ENCODE data around the gene ARHGAP5.

ARHGAP5 gene

GRCh38 chr14:32054536-32054935 lies 22.6 kb upstream of the ARHGAP5 start:
- H3K9me3 ChIP-seq (ENCODE audit: control insufficient read depth, low read depth, low read length): no peaks in the 10 kb centered on the region
- H3K9ac ChIP-seq (ENCODE audit: low read length): no peak overlapping the region
- H3K27ac ChIP-seq (ENCODE audit: low read length): no peak overlapping the region
- no peaks in the 10 kb centered on the region for H3K36me3 ChIP-seq (ENCODE audit: control insufficient read depth, low read depth, low read length)
- no peak overlapping the region for H3K4me3 ChIP-seq (ENCODE audit: low read length)
- peaks cover 6% of the 10 kb centered on the region for H3K4me1 ChIP-seq (ENCODE audit: control insufficient read depth, low read depth, low read length)
- H3K27me3 ChIP-seq (ENCODE audit: control insufficient read depth, insufficient read depth, low read length): no peaks in the 10 kb centered on the region

DNA sequence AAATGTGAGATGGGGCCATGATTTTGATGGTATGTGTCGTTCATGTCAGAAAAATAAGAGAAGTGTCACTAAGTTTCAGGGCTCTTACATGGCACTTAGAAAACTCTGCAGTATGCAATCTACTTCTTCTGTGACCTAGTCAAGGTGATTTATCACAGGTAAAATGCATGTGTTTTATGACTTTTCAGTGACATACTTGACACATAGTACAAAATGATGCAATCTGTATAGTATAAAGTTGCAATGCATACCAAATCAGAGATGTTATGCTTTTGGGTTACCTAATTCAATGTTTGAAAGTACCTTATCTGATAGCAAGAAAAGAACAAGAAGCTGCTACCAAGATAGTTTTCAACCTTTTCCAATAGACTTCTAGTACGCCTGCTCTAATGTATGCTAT lies 21.9 kb upstream of the ARHGAP5 start:
- no peak overlapping the region for H3K4me3 ChIP-seq (ENCODE audit: low read length)
- H3K27me3 ChIP-seq (ENCODE audit: control insufficient read depth, insufficient read depth, low read length): no peaks in the 10 kb centered on the region
- no peaks in the 10 kb centered on the region for H3K9me3 ChIP-seq (ENCODE audit: control insufficient read depth, low read depth, low read length)
- H3K27ac ChIP-seq (ENCODE audit: low read length): no peak overlapping the region
- H3K9ac ChIP-seq (ENCODE audit: low read length): no peak overlapping the region
- H3K36me3 ChIP-seq (ENCODE audit: control insufficient read depth, low read depth, low read length): no peaks in the 10 kb centered on the region
- peaks cover 7% of the 10 kb centered on the region for H3K4me1 ChIP-seq (ENCODE audit: control insufficient read depth, low read depth, low read length)

GRCh38 chr14:32059702-32060101 lies 17.4 kb upstream of the ARHGAP5 start:
- Histone ChIP-seq H3K9me3 (ENCODE audit: control insufficient read depth, low read depth, low read length) (no peaks in the 10 kb centered on the region), H3K27me3 (ENCODE audit: control insufficient read depth, insufficient read depth, low read length) (no peaks in the 10 kb centered on the region), H3K4me1 (ENCODE audit: control insufficient read depth, low read depth, low read length) (peaks cover 7% of the 10 kb centered on the region), H3K9ac (ENCODE audit: low read length) (no peak overlapping the region), H3K4me3 (ENCODE audit: low read length) (no peak overlapping the region), H3K36me3 (ENCODE audit: control insufficient read depth, low read depth, low read length) (no peaks in the 10 kb centered on the region), H3K27ac (ENCODE audit: low read length) (no peak overlapping the region)

- Histone ChIP-seq H3K4me1 (ENCODE audit: control insufficient read depth, low read depth, low read length) (no peaks in the 10 kb centered on the region), H3K9me3 (ENCODE audit: control insufficient read depth, low read depth, low read length) (no peaks in the 10 kb centered on the region), H3K27me3 (ENCODE audit: control insufficient read depth, insufficient read depth, low read length) (no peaks in the 10 kb centered on the region), H3K4me3 (ENCODE audit: low read length) (no peak overlapping the region), H3K36me3 (ENCODE audit: control insufficient read depth, low read depth, low read length) (no peaks in the 10 kb centered on the region), H3K27ac (ENCODE audit: low read length) (no peak overlapping the region), H3K9ac (ENCODE audit: low read length) (no peak overlapping the region)
Observed at GRCh38 chr14:32064931-32065330, 12.2 kb upstream of the ARHGAP5 start.

- Histone ChIP-seq H3K4me1 (ENCODE audit: control insufficient read depth, low read depth, low read length) (no peaks in the 10 kb centered on the region), H3K4me3 (ENCODE audit: low read length) (no peak overlapping the region), H3K36me3 (ENCODE audit: control insufficient read depth, low read depth, low read length) (no peaks in the 10 kb centered on the region), H3K9me3 (ENCODE audit: control insufficient read depth, low read depth, low read length) (no peaks in the 10 kb centered on the region), H3K9ac (ENCODE audit: low read length) (no peak overlapping the region), H3K27ac (ENCODE audit: low read length) (no peak overlapping the region), H3K27me3 (ENCODE audit: control insufficient read depth, insufficient read depth, low read length) (no peaks in the 10 kb centered on the region)
Observed at GRCh38 chr14:32068708-32069107, 8.4 kb upstream of the ARHGAP5 start.

DNA sequence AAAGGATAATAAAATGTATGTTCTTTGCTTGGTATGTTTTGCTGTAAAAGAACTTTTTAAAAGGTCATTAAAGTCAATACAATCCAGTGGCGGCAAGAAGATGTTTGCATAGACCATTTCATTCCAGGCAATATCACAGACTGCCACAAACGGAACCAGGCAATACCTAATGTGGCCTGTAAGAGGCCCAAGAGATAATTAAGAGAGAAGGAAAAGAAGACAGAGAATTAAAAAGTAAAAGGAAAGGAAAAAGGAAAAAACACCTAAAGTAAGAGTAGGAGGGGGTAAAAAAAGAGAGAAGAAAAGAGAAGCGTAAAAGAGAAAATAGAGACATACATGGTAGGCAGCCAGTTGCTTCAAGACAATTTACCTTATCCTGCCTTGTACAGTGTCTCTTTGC lies 6.8 kb upstream of the ARHGAP5 start:
- H3K36me3 ChIP-seq (ENCODE audit: control insufficient read depth, low read depth, low read length): no peaks in the 10 kb centered on the region
- no peak overlapping the region for H3K4me3 ChIP-seq (ENCODE audit: low read length)
- no peak overlapping the region for H3K9ac ChIP-seq (ENCODE audit: low read length)
- peaks cover 11% of the 10 kb centered on the region for H3K4me1 ChIP-seq (ENCODE audit: control insufficient read depth, low read depth, low read length)
- no peak overlapping the region for H3K27ac ChIP-seq (ENCODE audit: low read length)
- H3K27me3 ChIP-seq (ENCODE audit: control insufficient read depth, insufficient read depth, low read length): peaks cover 4% of the 10 kb centered on the region
- H3K9me3 ChIP-seq (ENCODE audit: control insufficient read depth, low read depth, low read length): no peaks in the 10 kb centered on the region

DNA sequence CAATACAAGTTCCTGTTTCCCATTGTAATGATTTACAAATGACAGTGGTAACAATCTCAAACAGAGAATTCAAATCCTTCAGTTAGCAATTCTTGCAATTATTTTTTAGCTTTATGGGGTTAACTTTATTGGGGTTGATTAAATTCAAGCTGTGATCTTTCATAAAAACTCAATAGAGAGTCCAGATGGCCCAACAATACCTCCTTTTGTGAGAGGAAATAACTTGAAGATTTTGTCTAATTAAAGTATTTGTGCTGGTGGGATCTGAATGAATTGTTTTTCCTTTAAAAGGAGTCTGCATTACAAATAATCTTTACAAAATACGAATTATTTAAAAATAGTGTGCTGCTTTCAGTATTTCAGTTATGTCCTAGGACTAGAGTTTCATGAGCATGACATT lies 4.4 kb upstream of the ARHGAP5 start:
- peaks cover 4% of the 10 kb centered on the region for H3K27me3 ChIP-seq (ENCODE audit: control insufficient read depth, insufficient read depth, low read length)
- no peak overlapping the region for H3K27ac ChIP-seq (ENCODE audit: low read length)
- peaks cover 12% of the 10 kb centered on the region for H3K4me1 ChIP-seq (ENCODE audit: control insufficient read depth, low read depth, low read length)
- no peaks in the 10 kb centered on the region for H3K36me3 ChIP-seq (ENCODE audit: control insufficient read depth, low read depth, low read length)
- H3K9me3 ChIP-seq (ENCODE audit: control insufficient read depth, low read depth, low read length): no peaks in the 10 kb centered on the region
- H3K4me3 ChIP-seq (ENCODE audit: low read length): no peak overlapping the region
- H3K9ac ChIP-seq (ENCODE audit: low read length): no peak overlapping the region

DNA sequence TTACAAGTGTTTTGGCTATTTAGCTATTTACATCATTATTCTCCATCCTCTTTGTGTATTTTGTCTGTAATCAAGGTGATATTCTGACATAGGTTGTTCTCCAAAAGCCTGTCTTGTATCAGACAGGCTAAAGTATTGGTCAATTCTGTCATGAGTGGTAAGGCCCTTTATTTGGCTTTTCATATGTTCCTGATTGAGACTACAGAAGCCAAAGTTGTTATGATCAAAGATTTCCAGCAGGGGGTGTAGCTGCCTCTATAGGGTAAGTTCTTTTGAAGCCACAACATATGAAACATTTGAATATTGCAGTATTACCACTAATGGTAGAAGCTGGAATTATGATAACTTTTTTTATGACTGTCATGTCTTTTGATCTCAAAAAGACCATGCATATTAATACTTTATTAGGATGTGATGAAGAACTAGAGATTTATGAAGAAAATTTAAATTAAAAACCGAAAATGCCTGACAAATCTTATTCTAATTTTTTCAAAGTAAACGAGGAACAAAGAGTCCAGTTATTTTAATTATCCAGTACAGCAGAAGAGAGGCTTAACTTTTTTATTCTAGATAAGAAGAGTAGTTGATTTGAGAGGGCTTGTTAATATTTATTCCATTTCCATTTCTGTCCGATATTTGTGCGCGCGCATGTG lies 3.4 kb upstream of the ARHGAP5 start:
- Histone ChIP-seq H3K4me3 (ENCODE audit: low read length) (no peak overlapping the region), H3K4me1 (ENCODE audit: control insufficient read depth, low read depth, low read length) (peaks cover 14% of the 10 kb centered on the region), H3K9ac (ENCODE audit: low read length) (no peak overlapping the region), H3K27ac (ENCODE audit: low read length) (no peak overlapping the region), H3K36me3 (ENCODE audit: control insufficient read depth, low read depth, low read length) (no peaks in the 10 kb centered on the region), H3K27me3 (ENCODE audit: control insufficient read depth, insufficient read depth, low read length) (peaks cover 4% of the 10 kb centered on the region), H3K9me3 (ENCODE audit: control insufficient read depth, low read depth, low read length) (no peaks in the 10 kb centered on the region)

DNA sequence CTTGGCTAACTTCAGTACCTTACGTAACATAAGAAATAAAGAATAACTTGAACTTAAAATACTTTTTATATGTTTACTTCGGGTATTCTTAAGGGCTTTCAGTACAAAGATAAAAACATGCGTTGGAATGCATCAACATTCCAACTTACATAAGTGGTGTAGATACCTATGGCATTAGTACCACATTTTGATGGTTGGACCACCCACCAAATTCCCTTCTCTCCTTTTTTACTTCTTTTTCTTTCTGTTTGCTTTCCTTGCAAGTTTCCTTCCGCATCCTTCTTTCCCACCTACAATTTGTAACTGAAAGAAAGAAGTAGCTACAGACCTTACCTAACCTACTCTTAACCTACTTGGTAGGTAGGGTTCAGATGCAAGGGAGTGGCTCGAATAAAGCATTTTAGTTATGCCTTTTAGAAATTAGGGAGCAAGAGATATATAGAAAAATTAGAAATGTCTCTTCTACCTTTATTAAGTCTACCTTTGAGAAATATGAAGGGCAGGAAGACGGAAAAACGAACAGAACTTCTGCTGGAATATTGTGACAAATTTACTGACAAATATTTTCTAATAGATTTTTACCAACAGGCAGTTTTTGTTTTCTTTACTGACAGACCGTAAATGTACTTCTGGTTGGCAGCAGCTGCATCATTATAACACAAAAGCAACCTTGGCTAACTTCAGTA lies 2.1 kb upstream of the ARHGAP5 start:
- no peaks in the 10 kb centered on the region for H3K36me3 ChIP-seq (ENCODE audit: control insufficient read depth, low read depth, low read length)
- peaks cover 4% of the 10 kb centered on the region for H3K27me3 ChIP-seq (ENCODE audit: control insufficient read depth, insufficient read depth, low read length)
- H3K4me3 ChIP-seq (ENCODE audit: low read length): peak overlapping the region; percentile 74
- H3K9ac ChIP-seq (ENCODE audit: low read length): no peak overlapping the region
- H3K4me1 ChIP-seq (ENCODE audit: control insufficient read depth, low read depth, low read length): peaks cover 20% of the 10 kb centered on the region
- no peak overlapping the region for H3K27ac ChIP-seq (ENCODE audit: low read length)
- no peaks in the 10 kb centered on the region for H3K9me3 ChIP-seq (ENCODE audit: control insufficient read depth, low read depth, low read length)

DNA sequence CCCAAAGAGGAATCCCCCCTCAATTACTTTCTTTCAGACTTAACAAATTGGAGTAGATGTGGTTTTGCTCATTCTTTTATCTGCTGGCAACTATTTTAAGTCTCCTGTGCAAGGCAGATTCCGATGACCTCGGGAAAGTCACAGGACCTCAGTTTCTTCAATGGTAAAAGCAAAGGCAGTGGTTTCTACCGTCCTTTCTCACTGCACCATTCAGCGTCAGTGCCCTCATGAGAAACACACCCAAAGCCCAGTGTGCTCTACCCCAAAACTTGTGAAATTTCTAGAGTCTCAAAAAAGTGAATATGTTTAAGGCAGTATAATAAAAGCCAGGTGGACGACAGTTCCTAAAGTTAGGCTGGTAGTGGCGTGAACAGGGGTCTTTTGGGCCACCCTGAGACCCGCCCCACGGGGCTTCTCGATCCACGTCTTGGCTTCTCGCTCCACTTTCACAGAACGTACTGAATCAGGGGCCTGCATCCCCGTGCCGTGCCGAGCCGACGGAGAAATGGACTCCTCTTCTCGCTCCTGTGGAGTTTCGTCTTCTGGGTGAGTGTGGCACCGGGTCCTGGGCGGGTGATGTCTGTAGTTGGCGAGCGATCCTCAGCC lies 1.3 kb upstream of the ARHGAP5 start:
- peak overlapping the region; percentile 74 for H3K4me3 ChIP-seq (ENCODE audit: low read length)
- no peaks in the 10 kb centered on the region for H3K36me3 ChIP-seq (ENCODE audit: control insufficient read depth, low read depth, low read length)
- H3K4me1 ChIP-seq (ENCODE audit: control insufficient read depth, low read depth, low read length): peaks cover 20% of the 10 kb centered on the region
- peak overlapping the region; percentile 31 for H3K27ac ChIP-seq (ENCODE audit: low read length)
- no peaks in the 10 kb centered on the region for H3K9me3 ChIP-seq (ENCODE audit: control insufficient read depth, low read depth, low read length)
- H3K9ac ChIP-seq (ENCODE audit: low read length): peak overlapping the region; percentile 65
- peaks cover 4% of the 10 kb centered on the region for H3K27me3 ChIP-seq (ENCODE audit: control insufficient read depth, insufficient read depth, low read length)

DNA sequence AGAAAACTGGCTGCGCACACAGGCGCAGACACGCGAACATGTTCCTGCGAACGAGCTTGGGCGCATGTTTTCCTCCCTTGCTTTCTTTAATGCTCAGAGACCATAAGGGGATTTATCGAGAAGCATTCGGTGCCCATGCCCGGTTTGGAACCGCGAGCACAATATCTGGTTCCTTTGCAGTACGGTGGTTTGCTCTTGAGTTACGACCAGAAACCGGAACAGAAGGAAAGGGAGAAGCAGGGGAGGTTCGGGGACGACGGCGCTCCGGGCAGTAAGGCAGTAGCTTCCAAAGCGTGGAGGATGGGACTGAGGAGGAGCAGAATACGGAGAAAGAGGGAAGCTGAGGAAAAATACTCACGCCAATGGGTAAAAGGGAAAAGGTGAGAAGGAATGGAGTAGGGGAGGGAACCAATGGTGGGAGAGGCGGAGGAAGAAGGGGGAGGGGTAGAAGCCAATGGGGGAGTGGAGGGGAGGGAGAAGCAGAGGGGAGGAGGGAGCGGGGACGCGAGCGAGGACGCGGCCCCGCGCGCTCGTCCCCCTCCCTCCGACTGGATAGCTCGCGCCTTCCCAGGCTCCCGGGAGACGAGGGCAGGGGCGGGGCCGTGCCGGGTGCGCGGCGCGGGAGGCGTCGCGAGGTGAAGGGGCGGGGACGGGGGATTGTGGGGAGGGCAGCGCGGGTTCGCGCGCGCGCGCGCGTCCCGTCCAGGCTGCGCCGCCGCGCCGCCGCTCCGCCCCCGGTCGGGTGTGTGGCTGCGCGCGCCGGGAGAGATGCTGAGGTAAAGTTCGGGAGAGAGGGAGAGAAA lies 625 bp upstream of the ARHGAP5 start:
- Histone ChIP-seq H3K4me1 (ENCODE audit: control insufficient read depth, low read depth, low read length) (peaks cover 21% of the 10 kb centered on the region), H3K36me3 (ENCODE audit: control insufficient read depth, low read depth, low read length) (no peaks in the 10 kb centered on the region), H3K4me3 (ENCODE audit: low read length) (peak overlapping the region; percentile 94)

More for the DNA sequence above, 625 bp upstream of the ARHGAP5 start:
- Histone ChIP-seq H3K9me3 (ENCODE audit: control insufficient read depth, low read depth, low read length) (no peaks in the 10 kb centered on the region), H3K27ac (ENCODE audit: low read length) (peak overlapping the region; percentile 72), H3K27me3 (ENCODE audit: control insufficient read depth, insufficient read depth, low read length) (peaks cover 4% of the 10 kb centered on the region), H3K9ac (ENCODE audit: low read length) (peak overlapping the region; percentile 65)
